H1 (cell line): Measurements from ENCODE around the gene AVPR2. TPM values are rescaled to one million over a fixed set of nuclear protein-coding genes. Genes with fewer than 3 reads are reported as not detected.

Experiments
- CHD2 ChIP-seq: IDR thresholded peaks from 2 replicates; pipeline ENCODE4 v1.6.1; 2012; ENCODE audit warnings: low read length, improper control_type of control experiment
- CREB1 ChIP-seq: IDR thresholded peaks from 2 replicates; pipeline ENCODE4 v1.6.1; 2012; ENCODE audit warnings: inconsistent platforms
- POLR2AphosphoS5 ChIP-seq: IDR thresholded peaks from 2 replicates; pipeline ENCODE4 v1.6.1; 2011; ENCODE audit warnings: low read depth, low read length
- polyA plus RNA-seq, 7 experiments: library from polyadenylated mRNA; depleted of rRNA in 3 of 7; stranded (reverse) in 5 of 7; unstranded in 2 of 7; fragments of >200 nt in 5 of 7; fragments of 200-250 nt in 2 of 7; gene quantifications; 1 replicate in 5 of 7; 2 replicates in 1 of 7; 4 replicates in 1 of 7; pipeline versions ENCODE4 v1.2.1 to v1.2.3, GENCODE V29; 2011 to 2013; ENCODE audit warnings: missing spikeins in 2 of 7, mixed read lengths in 2 of 7
- total RNA-seq: library from RNA; stranded (reverse); fragmentation: NEBNext Ultra II Directional; extraction: Animal tissue kit (Norgen Biotek cat#: 25700); gene quantifications from 2 replicates; pipeline ENCODE4 v1.2.1, GENCODE V29; 2021

The AVPR2 gene
- total and polyA plus RNA-seq, 2 of the 8 experiments (the other 6 are each of a cell fraction or from before 2014, with no cell fraction given) = 0.09 TPM; not detected in 1

DNA sequence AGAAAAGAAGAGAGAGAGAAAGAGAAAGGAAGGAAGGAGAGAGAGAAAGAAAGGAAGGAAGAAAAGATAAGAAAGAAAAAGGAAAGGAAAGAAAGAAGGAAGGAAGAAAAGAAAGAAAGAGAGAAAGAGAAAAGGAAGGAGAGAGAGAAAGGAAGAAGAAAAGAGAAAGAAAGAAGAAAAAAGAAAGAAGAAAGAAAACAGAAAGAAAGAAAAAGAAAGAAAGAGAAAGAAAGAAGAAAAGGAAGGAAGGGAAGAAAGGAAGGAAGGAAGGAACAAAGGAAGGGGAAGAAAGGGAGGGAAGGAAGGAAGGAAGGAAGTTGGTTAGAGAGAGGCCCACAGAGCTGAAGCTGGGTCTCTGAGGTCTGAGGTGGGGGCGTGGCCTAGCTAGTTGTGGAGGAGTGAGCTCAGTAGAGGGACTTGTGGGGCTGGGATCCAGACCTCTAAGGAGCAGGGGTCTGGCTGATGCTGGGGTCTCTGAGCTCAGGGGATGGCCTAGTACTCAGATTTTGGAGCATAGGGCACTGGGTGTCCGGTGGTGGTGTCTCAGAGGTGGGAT, 47.0 kb upstream of the AVPR2 start (continued):
- TF ChIP-seq CHD2 (no peak), POLR2AphosphoS5 (no peak), CREB1 (no peak)
